HG02759 (cell line): ENCODE data around the gene GGPS1.
A peak's percentile ranks its signal among the peaks of the same experiment; 100 is the strongest.
"Not testable (repeated sequence)": the region's sequence is repeated elsewhere in the genome, so short reads cannot be mapped to it uniquely, and the experiment has no call there.

Experiments used
- ATAC-seq: cut with Tn5 transposase; IDR thresholded peaks from one replicate; pipeline ENCODE4 v1.9.1; 2021; ENCODE audit warnings: mild to moderate bottlenecking, moderate library complexity; ENCODE audit not compliant: unreplicated experiment

GGPS1 gene

DNA sequence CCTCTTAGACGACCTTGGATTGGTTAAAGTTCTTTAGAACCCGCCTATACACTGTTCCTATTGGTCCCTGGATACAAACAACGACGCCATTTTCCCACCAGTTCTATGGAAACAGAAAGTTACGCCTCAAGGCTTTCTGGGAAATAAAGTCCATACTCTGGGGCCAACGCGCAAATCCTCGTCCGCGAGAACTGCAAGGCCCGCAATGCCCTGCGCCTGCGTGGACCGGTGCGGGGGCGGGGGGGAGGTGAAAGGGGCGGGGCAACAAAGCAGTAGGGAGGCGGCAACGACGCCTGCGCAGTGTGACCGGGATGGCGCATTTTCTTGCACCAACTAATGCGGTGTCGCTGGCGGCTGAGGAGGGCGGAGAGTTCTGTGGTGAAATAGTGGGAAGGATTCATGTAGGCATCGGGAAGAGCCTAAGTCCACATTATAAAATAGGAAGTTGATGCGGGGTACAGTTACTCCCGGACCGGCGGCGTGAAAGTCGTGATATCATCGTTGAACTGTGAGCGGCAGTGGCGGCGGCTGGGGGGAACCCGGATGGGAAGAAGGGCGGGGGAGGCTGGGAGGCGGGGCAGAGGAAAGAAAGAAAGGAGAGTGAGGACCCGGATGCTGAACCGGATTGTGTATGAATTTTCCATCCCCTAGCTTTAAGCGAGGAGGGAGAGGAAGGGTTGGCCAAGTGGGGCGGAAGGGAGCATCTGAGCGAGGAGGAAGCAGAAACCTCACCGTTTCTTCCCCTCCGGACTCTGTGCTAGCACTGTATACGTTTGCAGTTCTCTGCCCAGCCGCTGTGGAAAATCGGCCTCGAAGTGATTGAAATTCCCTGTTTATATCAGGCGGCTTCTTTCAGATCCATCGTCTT is at the start of gene GGPS1:
GGPS1 (plus strand) TSS at position 300 of the 868 bp plus-strand sequence. CDS start 6,695 bp downstream, outside the sequence.
- peak; percentile 63 for ATAC-seq

DNA sequence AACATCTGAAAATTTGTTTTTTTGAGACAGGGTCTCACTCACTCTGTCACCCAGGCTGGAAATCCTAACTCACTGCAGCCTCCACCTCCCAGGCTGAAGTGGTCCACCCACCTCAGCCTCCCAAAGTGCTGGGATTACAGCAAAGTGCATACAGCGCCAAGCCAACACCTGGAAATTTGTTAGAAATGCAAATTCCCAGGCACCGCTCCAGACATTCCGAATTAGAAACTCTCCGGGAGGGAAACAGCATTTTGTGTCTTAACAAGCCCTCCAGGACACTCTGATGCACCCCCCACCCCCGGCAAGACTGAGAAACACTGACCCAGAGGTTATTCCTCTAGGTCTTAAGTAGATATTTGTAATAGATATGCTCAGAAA is 49.5 kb upstream of the GGPS1 start:
- ATAC-seq: no peak

DNA sequence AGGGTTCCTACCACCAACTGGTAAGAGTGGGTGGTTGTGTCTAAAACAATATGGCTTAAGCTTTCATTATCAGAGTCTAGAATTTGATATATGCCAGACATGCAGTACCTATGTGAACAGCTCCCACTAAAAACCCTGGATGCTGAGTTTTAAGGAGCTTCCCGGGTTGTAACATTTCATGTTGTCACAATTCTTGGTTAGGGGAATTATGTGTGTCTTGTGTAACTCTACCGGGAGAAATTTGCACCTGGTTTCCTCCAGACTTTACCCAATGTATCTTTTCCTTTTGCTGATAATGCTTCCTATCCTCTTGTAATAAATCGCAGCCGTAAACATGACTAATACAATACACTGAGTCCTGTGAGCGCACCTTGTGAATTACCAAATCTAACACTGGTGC is 48.7 kb upstream of the GGPS1 start:
- no peak for ATAC-seq

DNA sequence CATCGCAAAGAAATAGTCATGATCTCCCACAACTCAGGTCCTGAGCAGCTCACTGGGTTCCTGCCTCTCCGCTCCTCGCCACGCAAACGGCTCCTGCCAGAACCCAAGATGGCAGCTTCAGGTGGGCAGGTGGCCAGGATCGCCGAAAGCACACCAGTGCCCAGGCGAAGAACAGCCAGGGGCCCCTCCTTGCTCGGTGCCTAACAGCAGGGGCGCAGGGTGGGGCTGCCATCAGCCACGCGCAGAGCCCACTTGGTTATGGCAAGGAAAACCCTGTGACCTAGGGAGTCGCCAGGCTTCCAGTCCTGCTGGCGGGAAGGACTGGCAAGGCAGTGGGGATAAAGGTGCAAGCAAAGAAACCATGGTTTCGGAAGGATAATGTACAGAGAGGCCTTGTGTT is 47.9 kb upstream of the GGPS1 start:
- no peak for ATAC-seq

DNA sequence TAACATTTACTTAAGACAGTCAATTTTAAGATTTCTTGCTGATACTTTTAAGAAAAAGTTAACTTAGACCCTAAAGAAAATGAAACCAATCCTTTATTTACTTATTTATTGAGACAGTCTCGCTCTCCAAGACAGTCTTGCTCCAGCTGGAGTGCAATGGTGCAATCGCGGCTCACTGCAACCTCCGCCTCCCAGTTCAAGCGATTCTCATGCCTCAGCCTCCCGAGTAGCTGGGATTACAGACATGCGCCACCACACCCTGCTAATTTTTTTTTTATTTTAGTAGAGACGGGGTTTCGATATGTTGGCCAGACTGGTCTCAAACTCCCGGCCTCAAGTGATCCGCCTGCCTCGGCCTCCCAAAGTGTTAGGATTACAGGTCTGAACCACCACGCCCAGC is 44.7 kb upstream of the GGPS1 start:
- not testable (repeated sequence) for ATAC-seq

DNA sequence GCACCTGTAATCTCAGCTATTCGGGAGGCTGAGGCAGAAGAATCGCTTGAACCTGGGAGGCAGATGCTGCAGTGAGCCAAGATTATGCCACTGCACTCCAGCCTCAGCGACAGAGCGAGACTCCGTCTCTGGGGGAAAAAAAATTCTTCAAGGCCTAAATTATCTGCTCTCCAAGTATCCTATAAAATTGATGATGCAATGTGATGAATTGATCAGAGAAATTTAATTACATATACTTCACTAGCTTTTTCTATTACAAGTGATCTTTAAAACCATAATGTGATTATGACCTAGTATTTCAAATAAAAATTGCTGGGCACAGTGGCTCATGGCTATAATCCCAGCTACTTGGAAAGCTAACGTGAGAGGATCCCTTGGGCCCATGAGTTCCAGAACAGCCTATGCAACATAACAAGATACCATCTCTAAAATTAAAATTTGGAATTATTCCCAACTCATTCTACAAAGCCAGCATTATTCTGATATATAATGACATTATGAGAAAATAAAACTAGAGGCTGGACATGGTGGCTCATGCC is 44.1 kb upstream of the GGPS1 start:
- ATAC-seq: no peak

DNA sequence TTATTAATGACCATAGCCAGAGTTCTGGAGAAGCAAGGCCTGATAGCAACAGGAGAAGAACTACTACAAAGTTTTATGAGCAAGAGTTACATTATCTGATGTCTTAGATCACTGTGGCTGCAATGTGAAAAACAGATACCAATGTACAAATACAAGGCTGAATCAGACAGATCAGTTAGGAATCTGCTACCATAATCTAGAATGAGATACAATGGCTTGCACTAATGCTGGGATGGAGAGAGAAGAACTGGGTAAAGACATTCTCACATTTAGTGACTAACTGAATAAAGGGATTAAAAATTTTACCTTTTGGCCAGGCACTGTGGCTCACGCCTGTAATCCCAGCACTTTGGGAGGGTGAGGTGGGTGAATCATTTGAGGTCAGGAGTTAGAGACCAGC is 41.7 kb upstream of the GGPS1 start:
- ATAC-seq: no peak

DNA sequence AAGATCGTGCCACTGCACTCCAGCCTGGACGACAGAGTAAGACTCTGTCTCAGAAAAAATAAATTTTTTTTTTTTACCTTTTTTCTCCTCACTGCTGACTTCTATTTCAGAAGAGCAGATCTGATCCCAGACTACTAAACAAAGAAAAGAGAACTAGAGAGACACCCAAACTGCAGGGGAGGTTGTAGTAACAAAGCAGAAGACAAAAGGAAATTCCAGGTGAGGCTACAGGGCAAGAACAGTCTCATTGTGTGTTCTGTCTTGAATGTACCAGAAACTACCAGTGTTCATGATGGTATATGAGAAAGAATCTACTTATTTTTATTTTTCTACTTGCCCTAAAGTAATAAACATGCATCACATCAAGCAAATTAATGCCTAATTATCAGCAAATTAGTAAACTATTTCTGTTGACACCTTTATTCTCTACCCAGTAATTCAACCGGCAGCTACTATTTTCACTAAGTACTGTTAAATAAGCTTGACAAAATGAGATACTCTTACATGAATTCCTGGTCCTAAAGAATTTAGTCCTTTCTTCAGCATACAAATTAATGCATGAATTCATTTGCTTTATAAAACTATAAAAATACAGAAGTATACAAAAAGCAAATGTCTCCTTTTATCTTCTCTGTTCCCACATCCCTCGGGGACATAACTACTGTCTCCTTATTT is 41.0 kb upstream of the GGPS1 start:
- no peak for ATAC-seq

DNA sequence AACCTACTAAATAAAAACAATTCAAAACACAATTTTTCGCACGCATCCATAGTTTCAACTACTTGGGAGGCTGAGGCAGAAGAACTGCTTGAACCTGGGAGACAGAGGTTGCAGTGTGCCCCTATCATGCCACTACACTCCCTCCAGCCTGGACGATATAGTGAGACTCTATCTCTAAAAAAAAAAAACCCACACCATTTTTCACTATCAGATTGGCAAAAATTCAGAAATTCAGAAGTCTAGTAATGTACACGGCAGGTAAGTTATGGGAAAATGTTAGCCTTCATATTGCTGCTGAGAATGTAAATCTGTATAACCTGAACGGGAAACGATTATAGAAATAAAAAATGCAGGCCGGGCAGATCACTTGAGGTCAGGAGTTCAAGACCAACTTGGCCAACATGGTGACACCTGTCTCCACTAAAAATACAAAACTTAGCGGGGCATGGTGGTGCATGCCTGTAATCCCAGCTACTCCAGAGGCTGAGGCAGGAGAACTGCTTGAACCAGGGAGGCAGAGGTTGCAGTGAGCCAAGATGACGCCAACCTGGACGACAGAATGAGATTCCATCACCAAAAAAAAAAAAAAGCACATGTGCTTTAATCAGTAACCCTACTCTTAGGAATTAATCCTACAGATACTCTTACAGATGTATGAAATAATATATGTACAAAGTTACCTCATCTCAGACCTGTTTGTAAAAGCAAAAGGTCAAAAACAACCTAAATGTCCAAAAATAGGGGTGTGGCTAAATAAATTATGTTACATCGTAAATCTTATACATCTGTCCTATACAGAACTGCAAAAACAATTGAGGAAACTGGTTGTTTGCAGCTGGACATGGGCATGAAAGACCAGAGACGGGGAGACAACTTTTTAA is 38.3 kb upstream of the GGPS1 start:
- no peak for ATAC-seq

DNA sequence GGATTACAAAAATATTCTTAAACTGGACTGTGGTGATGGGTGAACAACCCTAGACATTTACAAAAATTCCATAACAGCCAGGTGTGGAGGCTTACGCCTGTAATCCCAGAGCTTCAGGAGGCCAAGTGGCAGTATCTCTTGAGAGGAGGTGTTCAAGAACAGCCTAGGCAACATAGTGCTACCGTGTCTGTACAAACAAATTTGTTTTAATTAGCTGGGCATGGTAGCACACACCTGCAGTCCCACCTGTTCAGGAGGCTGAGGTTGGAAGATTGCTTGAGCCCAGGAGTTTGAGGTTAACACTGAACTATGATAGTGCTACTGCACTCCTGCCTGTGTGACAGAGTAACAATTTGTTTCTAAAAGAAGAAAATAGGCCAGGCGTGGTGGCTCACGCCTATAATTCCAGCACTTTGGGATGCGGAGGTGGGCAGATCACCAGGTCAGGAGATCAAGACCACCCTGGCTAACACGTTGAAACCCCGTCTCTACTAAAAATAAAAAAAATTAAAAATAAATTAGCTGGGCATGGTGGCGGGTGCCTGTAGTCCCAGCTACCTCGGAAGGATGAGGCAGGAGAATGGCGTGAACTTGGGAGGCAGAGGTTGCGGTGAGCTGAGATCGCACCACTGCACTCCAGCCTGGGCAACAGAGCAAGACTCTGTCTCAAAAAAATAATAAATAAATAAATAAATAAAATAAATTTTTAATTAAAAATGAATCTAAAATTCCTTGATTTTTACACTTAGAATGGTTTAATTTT is 37.4 kb upstream of the GGPS1 start:
- ATAC-seq: no peak

DNA sequence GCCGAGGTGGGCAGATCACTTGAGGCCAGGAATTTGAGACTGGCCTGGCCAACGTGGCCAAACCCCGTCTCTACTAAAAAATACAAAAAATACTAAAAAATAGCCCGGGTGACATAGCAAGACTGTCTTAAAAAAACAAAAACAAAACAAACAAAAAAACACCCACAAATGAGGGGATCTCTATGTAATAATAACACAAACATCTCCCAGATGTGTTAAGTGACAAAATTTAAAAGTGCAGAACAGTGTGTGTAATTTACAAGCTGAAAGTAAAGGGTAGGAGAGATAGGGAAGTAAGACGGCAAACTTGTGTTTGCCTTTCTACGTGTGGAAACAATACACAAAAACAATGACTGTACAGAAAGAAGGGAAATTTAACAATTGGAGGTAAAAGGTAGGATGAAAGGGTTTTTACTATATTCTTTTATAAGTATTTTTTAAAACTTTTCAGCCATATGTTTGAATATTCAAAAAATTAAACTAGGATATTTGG is 36.7 kb upstream of the GGPS1 start:
- no peak for ATAC-seq

DNA sequence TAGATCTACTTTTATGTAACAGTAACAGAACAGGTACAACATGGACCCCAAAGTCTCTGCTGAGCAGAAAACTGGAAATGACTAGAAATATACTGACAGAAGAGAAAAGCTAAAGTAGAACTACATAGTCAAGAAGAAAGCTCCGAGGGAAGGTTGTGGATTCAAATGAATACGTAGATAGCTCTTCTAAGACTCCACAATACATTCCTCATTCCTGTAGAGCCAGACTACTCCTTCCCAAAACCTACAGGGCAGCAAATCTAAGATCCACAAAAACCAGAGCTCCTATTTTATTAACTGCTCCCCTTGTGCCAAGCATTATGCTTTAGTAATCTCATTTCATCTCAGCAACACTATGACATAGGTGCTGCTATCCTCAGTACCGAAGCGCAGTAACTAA is 35.6 kb upstream of the GGPS1 start:
- no peak for ATAC-seq

DNA sequence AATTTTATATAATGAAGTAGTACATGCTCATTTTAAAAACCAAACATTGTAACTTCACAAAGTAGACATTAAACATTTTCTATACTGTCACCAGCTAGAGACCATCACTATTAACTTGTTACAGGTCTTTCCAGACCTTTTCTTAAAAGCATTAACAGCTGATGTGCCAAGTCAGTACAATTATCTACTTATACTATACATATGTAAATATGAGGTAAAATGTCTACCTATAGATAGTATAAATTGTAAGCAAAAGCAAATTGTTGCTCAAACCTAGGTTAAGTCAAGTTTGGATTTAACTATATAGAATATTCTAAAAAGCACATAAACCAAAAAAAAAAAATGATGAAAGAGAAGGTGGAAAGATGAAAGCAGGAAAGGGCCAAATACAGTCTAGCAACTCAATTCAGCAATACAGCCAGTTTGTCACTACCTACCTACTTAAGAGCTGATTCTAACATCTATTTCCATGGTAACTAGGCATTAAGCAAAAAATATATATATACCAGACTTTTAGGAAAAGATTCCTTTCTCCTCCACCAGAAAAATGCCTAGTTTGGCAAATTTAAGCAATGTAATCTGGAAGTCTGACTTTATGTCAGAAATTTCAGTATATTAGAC is 34.9 kb upstream of the GGPS1 start:
- no peak for ATAC-seq

DNA sequence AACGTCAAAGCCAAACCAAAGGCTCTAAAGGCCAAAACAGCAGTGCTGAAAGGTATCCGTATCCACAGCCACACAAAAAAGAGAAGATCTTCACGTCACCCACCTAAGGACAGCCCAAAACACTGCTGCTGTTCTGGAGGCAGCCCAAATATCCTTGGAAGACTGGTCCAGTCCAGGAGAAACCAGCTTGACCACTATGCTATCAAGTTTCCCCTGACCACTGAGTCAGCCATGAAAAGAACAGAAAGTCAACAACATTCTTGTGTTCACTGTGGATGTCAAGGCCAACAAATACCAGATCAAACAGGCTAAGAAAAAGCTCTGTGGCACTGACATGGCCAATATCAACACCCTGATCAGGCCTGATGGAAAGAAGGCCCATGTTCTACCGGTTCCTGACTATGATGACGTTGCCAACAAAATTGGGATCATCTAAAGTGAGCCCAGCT is 32.4 kb upstream of the GGPS1 start:
- no peak for ATAC-seq

DNA sequence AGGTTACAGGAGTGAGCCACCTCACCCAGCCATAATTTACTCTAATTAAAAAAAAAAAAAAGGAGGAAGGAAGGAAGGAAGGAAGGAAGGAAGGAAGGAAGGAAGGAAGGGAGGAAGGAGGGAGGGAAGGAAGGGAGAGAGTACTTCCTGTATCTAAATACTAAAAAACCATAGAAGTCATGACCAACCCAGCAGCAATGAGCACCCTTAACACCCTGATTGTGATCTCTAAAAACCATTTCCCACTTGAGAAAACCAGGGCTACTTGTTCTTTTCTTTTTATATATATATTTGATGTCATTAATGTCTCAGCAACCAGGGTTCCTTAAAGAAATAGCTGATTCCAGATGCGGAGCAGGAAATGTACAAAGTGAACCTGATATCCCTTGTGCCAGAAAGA is 31.6 kb upstream of the GGPS1 start:
- ATAC-seq: no peak

DNA sequence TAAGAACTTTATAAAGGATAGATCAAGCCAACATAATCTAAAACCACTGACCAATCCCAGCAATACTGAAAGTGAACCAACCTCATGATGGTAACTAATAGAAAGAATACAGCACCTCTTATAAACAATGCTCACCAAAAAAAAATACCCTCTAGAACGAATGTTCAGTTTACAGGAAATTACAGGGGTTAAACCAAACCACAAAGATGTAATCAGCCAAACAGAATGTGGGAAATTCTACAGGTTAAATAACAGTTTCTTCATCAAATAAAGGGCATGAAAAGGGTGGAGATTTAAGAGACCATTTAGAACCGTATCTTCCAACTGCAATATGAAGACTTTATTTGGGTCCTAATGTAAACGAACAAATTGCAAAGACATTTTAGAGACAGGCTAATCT is 30.8 kb upstream of the GGPS1 start:
- no peak for ATAC-seq

DNA sequence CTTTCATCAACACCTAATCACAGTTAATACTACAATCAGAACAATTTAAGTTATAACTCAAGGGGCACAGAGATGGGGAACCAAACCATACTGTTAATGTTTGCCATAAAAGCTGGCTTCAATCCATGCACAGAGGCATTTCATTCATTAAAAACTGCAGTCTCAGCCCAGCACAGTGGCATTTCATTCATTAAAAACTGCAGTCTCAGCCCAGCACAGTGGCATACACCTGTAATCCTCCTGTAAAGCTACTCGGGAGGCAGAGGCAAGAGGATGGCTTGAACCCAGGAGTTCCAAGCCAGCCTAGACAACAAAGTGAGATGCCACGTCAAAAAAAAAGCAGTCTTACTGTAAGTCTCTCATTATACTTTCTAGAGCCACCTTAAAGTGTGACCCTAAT is 29.6 kb upstream of the GGPS1 start:
- ATAC-seq: no peak

DNA sequence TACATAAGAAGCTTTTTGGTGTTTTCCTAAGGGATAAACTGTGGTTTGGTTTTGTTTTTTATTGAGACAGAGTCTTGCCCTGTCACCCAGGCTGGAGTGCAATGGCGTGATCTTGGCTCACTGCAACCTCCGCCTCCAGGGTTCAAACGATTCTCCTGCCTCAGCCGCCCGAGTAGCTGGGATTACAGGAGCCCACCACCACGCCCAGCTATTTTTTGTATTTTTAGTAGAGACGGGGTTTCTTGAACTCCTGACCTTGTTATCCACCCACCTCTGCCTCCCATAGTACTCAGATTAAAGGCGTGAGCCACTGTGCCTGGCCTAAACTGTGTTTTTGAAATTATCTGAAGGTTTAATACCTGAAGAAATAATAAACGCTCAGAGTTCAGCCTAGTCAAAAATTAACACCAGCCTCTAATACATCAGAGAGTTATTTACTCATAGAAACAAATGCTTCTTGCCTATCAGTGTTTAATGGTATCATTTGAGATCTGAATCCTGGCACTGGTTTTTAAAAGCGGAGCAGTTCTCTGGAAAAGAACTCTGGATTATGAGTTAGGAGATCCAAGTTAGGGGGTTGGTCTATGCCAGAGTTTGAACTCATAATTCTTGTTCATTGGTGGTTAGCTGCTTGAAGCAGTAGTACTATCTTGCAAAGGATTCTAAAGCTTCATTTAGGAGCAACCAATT is 29.1 kb upstream of the GGPS1 start:
- ATAC-seq: no peak

DNA sequence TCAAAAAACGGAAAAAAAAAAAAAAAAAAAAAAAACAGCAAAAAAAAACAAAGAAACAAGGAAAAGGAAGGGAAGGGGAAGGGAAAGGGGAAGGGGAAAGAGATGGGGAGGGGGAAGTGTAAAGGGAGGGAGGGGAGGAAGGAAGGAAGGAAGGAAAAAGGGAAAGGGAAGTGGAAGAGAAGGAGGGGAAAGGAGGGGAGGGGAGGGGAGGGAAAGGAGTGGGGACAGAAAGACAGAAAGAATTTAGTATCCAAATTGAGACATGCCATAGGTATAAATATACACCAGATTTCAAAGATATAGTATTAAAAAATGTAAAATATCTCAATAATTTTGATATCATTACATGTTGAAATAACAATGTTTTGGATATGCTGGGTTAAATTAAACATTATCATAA is 26.2 kb upstream of the GGPS1 start:
- ATAC-seq: no peak
